ENCODE results near the gene C1orf116.

C1orf116 gene

GRCh38 chr1:207032528-207033017 is at the start of gene C1orf116:
Gene C1orf116, minus strand, starts transcription at chr1:207032756. Its CDS starts 5,158 bp downstream, at chr1:207027598.
- no peak for DNase-seq

DNA sequence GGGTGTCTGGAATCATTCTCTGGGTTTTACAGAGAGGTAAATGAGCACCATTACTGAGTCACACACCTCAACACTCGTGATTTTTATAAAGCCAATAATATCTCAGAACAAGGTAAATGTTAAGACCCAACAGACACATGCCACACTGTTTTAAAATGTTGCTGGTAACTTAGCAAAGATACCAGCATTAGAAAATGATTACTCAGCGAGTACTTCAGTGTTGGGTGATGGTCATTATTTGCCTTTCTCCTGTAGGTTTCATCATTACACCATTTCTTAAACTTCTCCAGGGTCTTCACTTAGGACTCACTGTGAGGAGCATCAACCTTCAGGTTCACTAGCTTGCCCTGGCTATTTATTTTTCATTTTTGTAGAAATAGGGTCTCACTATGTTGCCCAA is 49.2 kb upstream of the C1orf116 start:
- no peak for DNase-seq

- no peak for DNase-seq
Observed at GRCh38 chr1:207081088-207081487, 48.5 kb upstream of the C1orf116 start.

- no peak for DNase-seq
Observed at GRCh38 chr1:207079706-207080241, 47.2 kb upstream of the C1orf116 start.

GRCh38 chr1:207078578-207079132 is 46.1 kb upstream of the C1orf116 start:
- no peak for DNase-seq

- DNase-seq = peak; percentile 81 to 82
Observed at GRCh38 chr1:207077470-207078377, 45.2 kb upstream of the C1orf116 start.

- no peak for DNase-seq
Observed at GRCh38 chr1:207077012-207077411, 44.5 kb upstream of the C1orf116 start.

- DNase-seq = no peak
Observed at GRCh38 chr1:207076181-207076955, 43.8 kb upstream of the C1orf116 start.

- DNase-seq = no peak
Observed at GRCh38 chr1:207073906-207074820, 41.6 kb upstream of the C1orf116 start.

- no peak for DNase-seq
Observed at GRCh38 chr1:207072233-207072632, 39.7 kb upstream of the C1orf116 start.

DNA sequence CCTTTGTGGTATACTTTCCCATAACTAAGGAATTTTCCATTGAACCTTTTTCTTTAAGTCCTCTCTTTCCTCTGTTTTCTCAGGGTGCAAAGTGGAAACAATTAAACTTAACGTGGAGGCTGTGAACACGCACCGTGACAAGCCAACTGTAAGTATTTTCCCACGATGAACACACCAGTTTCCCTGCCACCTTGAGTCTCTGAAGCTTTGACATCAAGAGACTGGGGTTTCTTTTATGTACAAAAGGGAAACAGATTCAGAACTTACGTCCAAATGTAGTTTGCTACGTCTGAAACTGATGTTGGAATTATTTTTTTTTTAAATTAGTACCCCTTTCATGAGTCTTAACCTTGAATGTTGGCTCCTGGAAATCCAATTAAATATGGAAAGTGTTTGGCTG is 38.9 kb upstream of the C1orf116 start:
- DNase-seq = no peak

DNA sequence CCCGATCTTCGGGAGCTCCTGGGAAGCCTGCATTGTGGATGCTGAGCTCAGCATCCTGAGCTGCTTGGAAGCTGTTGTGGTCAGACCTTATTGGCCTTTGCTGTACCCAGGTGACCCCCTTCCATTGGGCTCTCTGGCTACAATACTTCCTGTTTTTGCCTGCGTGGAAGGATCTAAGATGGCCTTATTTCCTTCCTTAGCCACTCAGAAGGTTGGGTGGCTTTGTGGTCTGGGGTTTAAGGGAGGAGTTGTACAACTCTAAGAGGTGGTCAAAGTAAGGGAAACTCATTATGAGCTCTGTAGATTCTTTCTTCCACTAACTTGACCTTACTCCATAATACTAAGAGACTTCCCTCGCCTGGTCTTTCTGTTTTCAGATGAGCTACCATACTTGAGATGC is 38.3 kb upstream of the C1orf116 start:
- DNase-seq = peak; percentile 55 to 66

GRCh38 chr1:207069858-207070506 is 37.4 kb upstream of the C1orf116 start:
- no peak for DNase-seq

DNA sequence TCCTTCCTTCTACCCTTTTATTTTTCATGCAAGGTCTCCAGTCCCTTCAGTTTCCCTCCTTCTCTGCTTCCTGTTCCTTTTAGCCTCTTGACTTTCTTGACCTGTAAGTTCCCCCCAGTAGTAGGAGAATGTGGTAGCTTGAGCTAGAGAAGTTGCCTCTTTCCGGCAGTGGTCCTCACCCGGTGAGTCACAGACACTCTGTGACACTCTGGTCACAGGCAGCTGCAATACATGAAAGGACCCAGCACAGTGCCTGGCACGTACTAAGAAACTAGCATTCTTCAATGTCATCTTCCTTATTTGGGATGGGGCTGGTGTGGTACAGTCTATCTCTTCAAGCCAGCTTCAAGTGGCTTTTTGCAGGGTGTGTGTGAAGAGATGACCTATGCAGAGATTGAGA is 36.5 kb upstream of the C1orf116 start:
- DNase-seq = no peak

GRCh38 chr1:207067665-207068064 is 35.1 kb upstream of the C1orf116 start:
- no peak for DNase-seq

- no peak for DNase-seq
Observed at GRCh38 chr1:207067185-207067584, 34.6 kb upstream of the C1orf116 start.

GRCh38 chr1:207064561-207064960 is 32.0 kb upstream of the C1orf116 start:
- DNase-seq = no peak

GRCh38 chr1:207063014-207063413 is 30.5 kb upstream of the C1orf116 start:
- DNase-seq = no peak

- no peak for DNase-seq
Observed at GRCh38 chr1:207062058-207062457, 29.5 kb upstream of the C1orf116 start.

DNA sequence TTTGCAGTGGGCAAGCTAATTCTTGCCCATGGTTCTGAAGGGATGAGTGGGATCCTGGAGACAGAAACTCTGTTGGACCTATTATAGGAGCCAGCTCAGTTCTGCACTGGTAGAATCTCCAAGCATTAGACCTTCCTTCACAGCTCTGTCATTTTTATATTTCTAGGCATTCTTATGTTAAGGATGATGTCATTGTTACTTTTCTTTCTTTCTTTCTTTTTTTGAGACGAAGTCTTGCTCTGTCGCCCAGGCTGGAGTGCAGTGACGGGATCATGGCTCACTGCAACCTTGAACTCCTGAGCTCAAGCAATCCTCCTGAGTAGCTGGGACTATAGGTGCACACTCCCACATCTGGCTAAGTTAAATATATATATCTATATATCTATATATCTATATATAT is 28.0 kb upstream of the C1orf116 start:
- no peak for DNase-seq

GRCh38 chr1:207059881-207060280 is 27.3 kb upstream of the C1orf116 start:
- no peak for DNase-seq

All from AML-193 (cell line).